Keratinocyte (primary cell): ENCODE data around the gene APH1B. TPM values are rescaled to one million over a fixed set of nuclear protein-coding genes. Genes with fewer than 3 reads are reported as not detected.

Experiments
- DNase-seq: peaks from one replicate; pipeline ENCODE4 v3.0.0-alpha.2; 2011; ENCODE audit warnings: low read depth, missing footprints, low spot score
- FAIRE-seq: peaks from 2 replicates; lab custom pipeline; 2011; peaks lifted over from hg19 to GRCh38; lab: Jason Lieb, UNC
- H2AFZ ChIP-seq: 2 replicates; pipeline ENCODE4 v1.6.0; 2012; ENCODE audit warnings: low read length, control low read depth, inconsistent platforms; ENCODE audit not compliant: control insufficient read depth
- H3K27ac ChIP-seq: 2 replicates; pipeline ENCODE4 v1.5.1; 2011; ENCODE audit warnings: low read length; ENCODE audit not compliant: control insufficient read depth, insufficient read depth
- H3K27me3 ChIP-seq: 3 replicates; pipeline ENCODE4 v1.6.0; 2011; ENCODE audit warnings: low read length; ENCODE audit not compliant: control insufficient read depth, insufficient read depth; ENCODE audit errors: extremely low read depth
- H3K36me3 ChIP-seq, 2 experiments: 2 replicates in 1 of 2; 3 replicates in 1 of 2; pipeline ENCODE4 v1.5.1; 2011; ENCODE audit warnings: low read length in 2 of 2, mild to moderate bottlenecking in 1 of 2; ENCODE audit not compliant: control insufficient read depth in 2 of 2, insufficient read depth in 2 of 2; ENCODE audit errors: extremely low read depth in 1 of 2
- H3K4me1 ChIP-seq: 3 replicates; pipeline ENCODE4 v1.5.1; 2011; ENCODE audit warnings: low read length; ENCODE audit not compliant: control insufficient read depth, insufficient read depth; ENCODE audit errors: extremely low read depth
- H3K4me2 ChIP-seq: 3 replicates; pipeline ENCODE4 v1.6.0; 2011; ENCODE audit warnings: low read depth, low read length; ENCODE audit not compliant: control insufficient read depth, insufficient read depth; ENCODE audit errors: extremely low read depth
- H3K4me3 ChIP-seq, 3 experiments: fragments of 200-600 bp in 1 of 3; sonication (generic) in 1 of 3; 2 replicates in 2 of 3; 3 replicates in 1 of 3; pipeline ENCODE4 v1.5.1; 2011 to 2016; ENCODE audit warnings: low read length in 3 of 3, mild to moderate bottlenecking in 3 of 3, control low read depth in 2 of 3, inconsistent platforms in 1 of 3, low read depth in 1 of 3, mixed read lengths in 1 of 3, mixed run types in 1 of 3, moderate library complexity in 1 of 3; ENCODE audit not compliant: control insufficient read depth in 2 of 3, insufficient read depth in 2 of 3; ENCODE audit errors: extremely low read depth in 1 of 3
- H3K79me2 ChIP-seq: 2 replicates; pipeline ENCODE4 v1.6.0; 2012; ENCODE audit warnings: low read length; ENCODE audit not compliant: control insufficient read depth, insufficient read depth
- H3K9ac ChIP-seq: 3 replicates; pipeline ENCODE4 v1.6.0; 2011; ENCODE audit warnings: low read length; ENCODE audit not compliant: control insufficient read depth, insufficient read depth; ENCODE audit errors: extremely low read depth
- H3K9me1 ChIP-seq: 3 replicates; pipeline ENCODE4 v1.6.0; 2011; ENCODE audit warnings: low read length; ENCODE audit not compliant: control insufficient read depth, insufficient read depth; ENCODE audit errors: extremely low read depth
- H3K9me3 ChIP-seq: 2 replicates; pipeline ENCODE4 v1.5.1; 2012; ENCODE audit warnings: low read depth, low read length; ENCODE audit not compliant: control insufficient read depth
- H4K20me1 ChIP-seq: 3 replicates; pipeline ENCODE4 v1.6.0; 2011; ENCODE audit warnings: low read length; ENCODE audit not compliant: control insufficient read depth, insufficient read depth; ENCODE audit errors: extremely low read depth
- CTCF ChIP-seq, 3 experiments: IDR thresholded peaks in 1 of 3; conservative IDR thresholded peaks in 1 of 3; optimal IDR thresholded peaks in 1 of 3; 2 replicates in 2 of 3; 3 replicates in 1 of 3; pipeline versions ENCODE3 to v1.5.1; 2011; ENCODE audit warnings: low read length in 3 of 3, mild to moderate bottlenecking in 3 of 3, moderate library complexity in 2 of 3, control low read depth in 1 of 3, inconsistent platforms in 1 of 3; ENCODE audit not compliant: insufficient read depth in 2 of 3; ENCODE audit errors: extremely low read depth in 1 of 3
- EZH2 ChIP-seq: IDR thresholded peaks from one replicate; pipeline ENCODE4 v1.6.1; 2012; ENCODE audit warnings: inconsistent platforms, mild to moderate bottlenecking, low read length, moderate library complexity
- dilution Hi-C: fragments of 300-500 bp; cut with MboI; formaldehyde crosslinking; loops from one replicate; pipeline ENCODE4 v1.7.0; 2020; ENCODE audit warnings: low sequenced_read_pairs; ENCODE audit not compliant: extremely low pct_ligation_motif_present
- polyA plus RNA-seq, 5 experiments: library from polyadenylated mRNA; depleted of rRNA in 3 of 5; stranded (reverse) in 3 of 5; stranded (forward) in 1 of 5; unstranded in 1 of 5; fragments of >200 nt; gene quantifications; 1 replicate in 1 of 5; 2 replicates in 3 of 5; 3 replicates in 1 of 5; pipeline versions ENCODE4 v1.2.1 to v1.2.3, GENCODE V29; 2011 to 2012; ENCODE audit warnings: missing spikeins in 2 of 5, low read depth in 1 of 5, low replicate concordance in 1 of 5

The APH1B gene
- polyA plus RNA-seq, 1 donor (not counting 4 experiments of a cell fraction or from before 2014, with no cell fraction given) = 7.0 TPM

DNA sequence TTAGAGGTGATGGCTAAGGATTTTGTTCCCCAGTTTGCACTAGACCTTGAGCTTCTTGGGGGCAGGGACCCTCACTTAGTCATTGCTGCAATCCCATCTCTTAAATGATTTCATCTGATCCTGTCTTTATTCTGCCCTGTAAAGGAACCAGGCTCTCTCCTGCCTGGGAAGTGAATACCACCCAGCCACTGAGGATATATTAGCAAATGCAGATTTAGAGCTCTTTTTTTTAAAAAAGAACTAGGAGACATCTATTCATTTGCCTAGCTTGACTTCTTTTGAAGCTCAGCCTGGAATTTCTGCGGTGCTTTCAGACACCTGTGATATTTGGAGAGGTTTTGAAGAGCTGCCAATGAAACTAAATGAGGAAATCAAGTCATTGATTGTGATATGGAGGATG lies 62.4 kb downstream of the APH1B start:
- no peak overlapping the region for H3K27ac ChIP-seq
- H3K36me3 ChIP-seq = peaks cover 20 to 37% of the 10 kb centered on the region in 2 experiments
- H3K9me1 ChIP-seq = peaks cover 4% of the 10 kb centered on the region
- no peak overlapping the region for H3K9ac ChIP-seq
- no peak overlapping the region for H3K4me3 ChIP-seq
- H3K4me1 ChIP-seq = peaks cover 45% of the 10 kb centered on the region
- no peaks in the 10 kb centered on the region for H4K20me1 ChIP-seq
- no peak overlapping the region for H3K4me2 ChIP-seq
- no peaks in the 10 kb centered on the region for H3K79me2 ChIP-seq
- H2AFZ ChIP-seq = no peak overlapping the region
- DNase-seq = no peak
- no peaks in the 10 kb centered on the region for H3K9me3 ChIP-seq
- no peaks in the 10 kb centered on the region for H3K27me3 ChIP-seq
- no peak for FAIRE-seq
- TF ChIP-seq CTCF (optimal IDR thresholded peaks at IDR 0.05 in 1 of 3, IDR thresholded peaks at IDR 0.05 in 1 of 3, conservative IDR thresholded peaks at IDR 0.05 in 1 of 3; ENCODE audit: extremely low read depth in 1 of 3, insufficient read depth in 2 of 3, low read length in 3 of 3) (no peak), EZH2 (no peak)
- dilution Hi-C loops = no loop called here

DNA sequence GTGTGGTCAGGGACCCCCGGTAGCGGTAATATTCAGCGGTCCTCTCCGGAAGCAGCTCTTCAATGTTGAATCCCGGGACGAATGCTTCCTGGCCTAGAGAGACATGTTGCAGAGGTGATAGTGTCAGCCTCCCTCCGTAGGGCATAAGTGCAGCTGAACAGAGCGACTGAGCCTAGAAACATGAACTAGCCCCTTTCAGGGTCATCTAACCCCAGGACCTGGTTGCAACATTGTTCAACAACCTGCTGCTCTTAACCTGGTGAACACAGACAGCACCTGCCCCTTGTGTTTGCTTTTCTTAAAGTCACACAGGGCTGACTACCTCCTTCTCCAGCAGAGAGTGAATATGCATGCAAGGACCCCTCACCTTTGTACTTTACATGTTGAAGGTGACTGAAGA lies 62.9 kb downstream of the APH1B start:
- no peaks in the 10 kb centered on the region for H3K79me2 ChIP-seq
- peaks cover 4% of the 10 kb centered on the region for H3K9me1 ChIP-seq
- no peak for FAIRE-seq
- dilution Hi-C loops = no loop called here
- no peaks in the 10 kb centered on the region for H3K27me3 ChIP-seq
- no peak overlapping the region for H2AFZ ChIP-seq
- peaks cover 20 to 39% of the 10 kb centered on the region in 2 experiments for H3K36me3 ChIP-seq
- no peak overlapping the region for H3K4me2 ChIP-seq
- no peaks in the 10 kb centered on the region for H4K20me1 ChIP-seq
- no peak overlapping the region for H3K9ac ChIP-seq
- TF ChIP-seq CTCF (optimal IDR thresholded peaks at IDR 0.05 in 1 of 3, IDR thresholded peaks at IDR 0.05 in 1 of 3, conservative IDR thresholded peaks at IDR 0.05 in 1 of 3; ENCODE audit: extremely low read depth in 1 of 3, insufficient read depth in 2 of 3, low read length in 3 of 3) (no peak), EZH2 (no peak)
- DNase-seq = no peak
- H3K9me3 ChIP-seq = no peaks in the 10 kb centered on the region
- peaks cover 50% of the 10 kb centered on the region for H3K4me1 ChIP-seq
- H3K27ac ChIP-seq = no peak overlapping the region
- H3K4me3 ChIP-seq = no peak overlapping the region
